HS-27A (cell line): ENCODE results near the gene WNK1.
"Not testable (repeated sequence)": the region's sequence is repeated elsewhere in the genome, so short reads cannot be mapped to it uniquely, and the experiment has no call there.

Source experiments
- DNase-seq: peaks from one replicate; pipeline ENCODE4 v3.0.0-alpha.2; 2012; ENCODE audit warnings: low read depth, missing footprints

WNK1 gene

GRCh38 chr12:779745-780734 lies 27.7 kb downstream of the WNK1 start:
- peak; percentile 64 for DNase-seq

- DNase-seq = no peak
Observed at GRCh38 chr12:780750-781379, 28.5 kb downstream of the WNK1 start.

- DNase-seq = no peak
Observed at GRCh38 chr12:785706-786105, 33.3 kb downstream of the WNK1 start.

GRCh38 chr12:788288-788687 lies 35.9 kb downstream of the WNK1 start:
- DNase-seq = no peak

GRCh38 chr12:788762-789161 lies 36.4 kb downstream of the WNK1 start:
- DNase-seq = not testable (repeated sequence)

- no peak for DNase-seq
Observed at GRCh38 chr12:789852-790563, 37.6 kb downstream of the WNK1 start.

- no peak for DNase-seq
Observed at GRCh38 chr12:790608-791007, 38.2 kb downstream of the WNK1 start.

GRCh38 chr12:793037-793436 lies 40.7 kb downstream of the WNK1 start:
- no peak for DNase-seq

- DNase-seq = no peak
Observed at GRCh38 chr12:793711-794110, 41.3 kb downstream of the WNK1 start.

GRCh38 chr12:795305-795704 lies 42.9 kb downstream of the WNK1 start:
- DNase-seq = no peak

- no peak for DNase-seq
Observed at GRCh38 chr12:800401-800800, 48.0 kb downstream of the WNK1 start.

- DNase-seq = no peak
Observed at GRCh38 chr12:802242-803120, 50.1 kb downstream of the WNK1 start.

GRCh38 chr12:805022-805632 lies 52.7 kb downstream of the WNK1 start:
- no peak for DNase-seq

GRCh38 chr12:806200-806791 lies 53.9 kb downstream of the WNK1 start:
- DNase-seq = no peak

GRCh38 chr12:807041-807735 lies 54.8 kb downstream of the WNK1 start:
- no peak for DNase-seq

- DNase-seq = no peak
Observed at GRCh38 chr12:810116-810515, 57.7 kb downstream of the WNK1 start.

GRCh38 chr12:810671-811415 lies 58.5 kb downstream of the WNK1 start:
- no peak for DNase-seq

GRCh38 chr12:812950-813349 lies 60.6 kb downstream of the WNK1 start:
- no peak for DNase-seq

- not testable (repeated sequence) for DNase-seq
Observed at GRCh38 chr12:817456-817855, 65.1 kb downstream of the WNK1 start.
